Natural killer cell (primary cell): ENCODE measurements around the gene ATP2A1. TPM values are rescaled to one million over a fixed set of nuclear protein-coding genes. Genes with fewer than 3 reads are reported as not detected.

ENCODE experiments used
- ATAC-seq, 3 donors: fragments of 150-1000 bp in 2 of 3; fragments of 200-7000 bp in 1 of 3; cut with Tn5 transposase; 1 replicate in 1 of 3; 2 replicates in 2 of 3; pipeline ENCODE4 v1.10.0; 2021; ENCODE audit warnings: mild to moderate bottlenecking in 2 of 3, moderate library complexity in 2 of 3
- DNase-seq, 2 donors: peaks; one replicate each; pipeline versions ENCODE4 v3.0.0 to v3.0.0-alpha.2; 2013 to 2021; ENCODE audit warnings: mixed read lengths in 1 of 2
- H3K27ac ChIP-seq: one replicate; pipeline ENCODE4 v1.5.1; 2013; ENCODE audit warnings: mild to moderate bottlenecking, low read length
- H3K27me3 ChIP-seq: one replicate; pipeline ENCODE4 v1.6.1; 2013; ENCODE audit warnings: low read length; ENCODE audit not compliant: control insufficient read depth, insufficient read depth
- H3K36me3 ChIP-seq: one replicate; pipeline ENCODE4 v1.6.1; 2013; ENCODE audit warnings: low read length; ENCODE audit not compliant: control insufficient read depth, insufficient read depth
- H3K4me1 ChIP-seq: one replicate; pipeline ENCODE4 v1.6.1; 2013; ENCODE audit warnings: low read length; ENCODE audit not compliant: control insufficient read depth, insufficient read depth
- H3K4me3 ChIP-seq: one replicate; pipeline ENCODE4 v1.5.1; 2013; ENCODE audit warnings: low read length
- H3K9me3 ChIP-seq: one replicate; pipeline ENCODE4 v1.6.1; 2013; ENCODE audit warnings: low read length; ENCODE audit not compliant: control insufficient read depth, insufficient read depth
- H3K27ac Mint-ChIP-seq, 2 donors: one replicate each; pipeline ENCODE4 v1.8.0; 2022; ENCODE audit warnings: mild to moderate bottlenecking in 2 of 2, mixed read lengths in 2 of 2, moderate library complexity in 1 of 2
- H3K27me3 Mint-ChIP-seq, 2 donors: one replicate each; pipeline ENCODE4 v1.8.0; 2022; ENCODE audit warnings: low read depth in 2 of 2, mixed read lengths in 2 of 2
- H3K36me3 Mint-ChIP-seq: one replicate; pipeline ENCODE4 v1.8.0; 2022; ENCODE audit warnings: mixed read lengths
- H3K4me1 Mint-ChIP-seq, 2 donors: one replicate each; pipeline ENCODE4 v1.8.0; 2022; ENCODE audit warnings: mixed read lengths in 2 of 2
- H3K4me3 Mint-ChIP-seq: one replicate; pipeline ENCODE4 v1.8.0; 2022; ENCODE audit warnings: mild to moderate bottlenecking, moderate library complexity, mixed read lengths
- H3K9me3 Mint-ChIP-seq, 2 donors: one replicate each; pipeline ENCODE4 v1.8.0; 2022; ENCODE audit warnings: mixed read lengths in 2 of 2
- CTCF ChIP-seq: fragments of 200-600 bp; IDR thresholded peaks from one replicate; pipeline ENCODE4 v1.8.0; 2022; ENCODE audit warnings: antibody characterized with exemption
- WGBS: methylation state at CpG from one replicate; pipeline ENCODE4 v1.1.7; 2013; ENCODE audit warnings: missing lambda C conversion rate; ENCODE audit not compliant: insufficient coverage; 5-methylcytosine and 5-hydroxymethylcytosine counted together
- intact Hi-C: fragments of 100-400 bp; cut with micrococcal nuclease; formaldehyde crosslinking; loops from one replicate; pipeline ENCODE4 v1.14.2; 2022
- total RNA-seq, 4 donors: library from RNA; stranded (reverse); fragments of 120-200 nt in 1 of 4; gene quantifications; one replicate each; pipeline versions ENCODE4 v1.2.3 to v1.2.4, GENCODE V29; 2013 to 2022

The ATP2A1 gene
- total RNA-seq, 3 donors from 2014 or later (not counting 1 experiment from before 2014, with no cell fraction given): 0.75 to 2.5 (median 1.3) TPM

DNA sequence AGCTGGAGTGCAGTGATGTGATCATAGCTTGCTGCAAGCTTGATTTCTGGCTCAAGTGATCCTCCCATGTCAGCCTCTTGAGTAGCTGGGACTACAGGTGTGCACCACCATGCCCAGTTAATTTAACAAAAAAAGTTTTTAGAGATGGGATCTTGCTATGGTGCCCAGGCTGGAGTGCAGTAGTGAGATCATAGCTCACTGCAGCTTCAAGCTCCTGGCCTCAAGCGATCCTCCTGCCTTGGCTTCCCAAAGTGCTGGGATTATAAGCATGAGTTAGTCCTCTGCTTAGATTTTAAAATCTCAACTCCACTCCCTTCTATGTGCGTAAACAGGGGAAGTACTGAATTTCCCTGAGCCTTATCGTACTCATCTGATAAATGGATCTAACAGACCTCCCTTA, 40.4 kb downstream of the ATP2A1 start:
- H3K27ac ChIP-seq: no peak overlapping the region
- no peak for ATAC-seq
- H3K4me3 Mint-ChIP-seq: no peak overlapping the region
- intact Hi-C loops: no loop called here
- no peak overlapping the region for H3K4me3 ChIP-seq
- no peaks in the 10 kb centered on the region for H3K9me3 Mint-ChIP-seq
- 96% methylated on average over 3 of the region's 3 CpGs for WGBS
- H3K9me3 ChIP-seq: no peaks in the 10 kb centered on the region
- peaks cover 9% of the 10 kb centered on the region for H3K36me3 Mint-ChIP-seq
- H3K27me3 Mint-ChIP-seq: no peaks in the 10 kb centered on the region
- no peak for DNase-seq
- peaks cover 3% of the 10 kb centered on the region for H3K4me1 ChIP-seq
- H3K36me3 ChIP-seq: peaks cover 43% of the 10 kb centered on the region
- H3K27me3 ChIP-seq: no peaks in the 10 kb centered on the region
- peaks cover 10 to 15% of the 10 kb centered on the region in 2 donors for H3K4me1 Mint-ChIP-seq
- TF ChIP-seq CTCF: no peak
- H3K27ac Mint-ChIP-seq: no peak overlapping the region

GRCh38 chr16:28923231-28923587, 44.9 kb downstream of the ATP2A1 start:
- Mint-ChIP-seq H3K36me3 (no peaks in the 10 kb centered on the region), H3K4me3 (peak overlapping the region; percentile 81), H3K27me3 (no peaks in the 10 kb centered on the region), H3K27ac (peak overlapping the region; percentile 98 to 99), H3K4me1 (peaks cover 26 to 34% of the 10 kb centered on the region in 2 donors), H3K9me3 (no peaks in the 10 kb centered on the region)
- Histone ChIP-seq H3K4me3 (no peak overlapping the region), H3K9me3 (no peaks in the 10 kb centered on the region), H3K4me1 (peaks cover 16% of the 10 kb centered on the region), H3K27me3 (no peaks in the 10 kb centered on the region), H3K36me3 (peaks cover 19% of the 10 kb centered on the region), H3K27ac (peak overlapping the region; percentile 96)
- no peak for ATAC-seq
- DNase-seq: no peak
- 33% methylated on average over 1 of the region's 3 CpGs for WGBS
- intact Hi-C loops: no loop called here
- no peak for TF ChIP-seq CTCF

- Histone ChIP-seq H3K27ac (peak overlapping the region; percentile 96), H3K4me1 (peaks cover 16% of the 10 kb centered on the region), H3K36me3 (peaks cover 19% of the 10 kb centered on the region), H3K4me3 (peak overlapping the region; percentile 65), H3K27me3 (no peaks in the 10 kb centered on the region), H3K9me3 (no peaks in the 10 kb centered on the region)
- no peak for TF ChIP-seq CTCF
- Mint-ChIP-seq H3K9me3 (no peaks in the 10 kb centered on the region), H3K4me3 (peak overlapping the region; percentile 91), H3K27ac (peak overlapping the region; percentile 98 to 99), H3K4me1 (peaks cover 26 to 34% of the 10 kb centered on the region in 2 donors), H3K27me3 (no peaks in the 10 kb centered on the region), H3K36me3 (no peaks in the 10 kb centered on the region)
- intact Hi-C loops: loop anchor here (2.0 kb wide), 2 partner anchors 27 to 77 kb away; partner anchors contain the start of genes NFATC2IP and TUFM
- WGBS: 73% methylated on average over 12 of the region's 13 CpGs
- ATAC-seq: no peak
- DNase-seq: no peak
These were observed 45.5 kb downstream of the ATP2A1 start for GRCh38 chr16:28923652-28924398.
